ENCODE measurements around the gene NEGR1. TPM values are rescaled to one million over a fixed set of nuclear protein-coding genes. Genes with fewer than 3 reads are reported as not detected.

NEGR1 gene
- total RNA-seq, 1 donor from 2014 or later = 0.58 TPM

DNA sequence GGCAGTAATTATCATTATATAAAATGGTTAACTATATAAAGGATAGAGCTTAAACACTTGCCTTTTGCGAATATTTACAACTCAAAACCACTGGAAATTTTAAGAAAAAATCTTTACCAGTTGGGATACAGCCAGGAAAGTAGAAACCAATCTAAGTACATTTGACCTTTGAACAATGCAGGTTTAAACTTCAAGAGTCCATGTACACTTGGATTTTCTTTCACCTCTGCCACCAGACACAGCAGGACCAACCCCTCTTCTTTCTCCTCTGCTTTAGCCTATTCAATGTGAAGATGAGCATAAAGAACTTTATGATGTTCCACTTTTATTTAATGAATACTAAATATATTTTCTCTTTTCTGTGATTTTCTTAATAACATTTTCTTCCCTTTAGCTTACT is 361.1 kb downstream of the NEGR1 start:
- no peaks in the 10 kb centered on the region for H3K36me3 Mint-ChIP-seq (ENCODE audit: low read depth)
- TF ChIP-seq, protein P1, sequence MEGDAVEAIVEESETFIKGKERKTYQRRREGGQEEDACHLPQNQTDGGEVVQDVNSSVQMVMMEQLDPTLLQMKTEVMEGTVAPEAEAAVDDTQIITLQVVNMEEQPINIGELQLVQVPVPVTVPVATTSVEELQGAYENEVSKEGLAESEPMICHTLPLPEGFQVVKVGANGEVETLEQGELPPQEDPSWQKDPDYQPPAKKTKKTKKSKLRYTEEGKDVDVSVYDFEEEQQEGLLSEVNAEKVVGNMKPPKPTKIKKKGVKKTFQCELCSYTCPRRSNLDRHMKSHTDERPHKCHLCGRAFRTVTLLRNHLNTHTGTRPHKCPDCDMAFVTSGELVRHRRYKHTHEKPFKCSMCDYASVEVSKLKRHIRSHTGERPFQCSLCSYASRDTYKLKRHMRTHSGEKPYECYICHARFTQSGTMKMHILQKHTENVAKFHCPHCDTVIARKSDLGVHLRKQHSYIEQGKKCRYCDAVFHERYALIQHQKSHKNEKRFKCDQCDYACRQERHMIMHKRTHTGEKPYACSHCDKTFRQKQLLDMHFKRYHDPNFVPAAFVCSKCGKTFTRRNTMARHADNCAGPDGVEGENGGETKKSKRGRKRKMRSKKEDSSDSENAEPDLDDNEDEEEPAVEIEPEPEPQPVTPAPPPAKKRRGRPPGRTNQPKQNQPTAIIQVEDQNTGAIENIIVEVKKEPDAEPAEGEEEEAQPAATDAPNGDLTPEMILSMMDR (conservative IDR thresholded peaks at IDR 0.05) = no peak
- DNase-seq (ENCODE audit: low read depth, low spot score) = no peak
- peaks cover 2% of the 10 kb centered on the region for H3K9me3 Mint-ChIP-seq
- no peaks in the 10 kb centered on the region for H3K4me1 Mint-ChIP-seq
- H3K27me3 Mint-ChIP-seq (ENCODE audit: low read depth) = no peaks in the 10 kb centered on the region
- no peak overlapping the region for H3K4me3 Mint-ChIP-seq
- no peak overlapping the region for H3K27ac Mint-ChIP-seq (ENCODE audit: unreplicated experiment)

DNA sequence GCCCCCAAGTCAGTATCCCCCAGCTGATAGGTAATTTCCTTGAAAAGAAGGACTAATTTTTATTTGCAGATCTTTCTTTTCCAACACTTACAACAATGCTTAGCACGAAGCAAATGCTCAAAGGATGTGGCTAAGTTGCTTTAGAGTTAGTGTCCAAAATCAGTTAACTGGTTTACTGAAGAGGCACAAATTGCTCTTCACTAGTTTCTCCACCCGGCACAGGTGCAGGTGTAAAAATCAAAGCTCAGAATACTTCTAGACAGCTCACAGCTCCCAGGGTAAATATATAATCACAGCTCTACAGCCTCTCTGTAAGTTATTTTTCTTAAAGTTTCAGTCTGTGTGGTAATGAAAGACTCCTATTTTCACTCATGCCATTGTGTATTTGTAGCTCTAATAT is 361.8 kb downstream of the NEGR1 start:
- H3K9me3 Mint-ChIP-seq = peaks cover 2% of the 10 kb centered on the region
- H3K36me3 Mint-ChIP-seq (ENCODE audit: low read depth) = no peaks in the 10 kb centered on the region
- no peaks in the 10 kb centered on the region for H3K4me1 Mint-ChIP-seq
- no peak for DNase-seq (ENCODE audit: low read depth, low spot score)
- H3K27ac Mint-ChIP-seq (ENCODE audit: unreplicated experiment) = no peak overlapping the region
- H3K27me3 Mint-ChIP-seq (ENCODE audit: low read depth) = no peaks in the 10 kb centered on the region
- no peak overlapping the region for H3K4me3 Mint-ChIP-seq
- TF ChIP-seq, protein P1 (conservative IDR thresholded peaks at IDR 0.05) = no peak

DNA sequence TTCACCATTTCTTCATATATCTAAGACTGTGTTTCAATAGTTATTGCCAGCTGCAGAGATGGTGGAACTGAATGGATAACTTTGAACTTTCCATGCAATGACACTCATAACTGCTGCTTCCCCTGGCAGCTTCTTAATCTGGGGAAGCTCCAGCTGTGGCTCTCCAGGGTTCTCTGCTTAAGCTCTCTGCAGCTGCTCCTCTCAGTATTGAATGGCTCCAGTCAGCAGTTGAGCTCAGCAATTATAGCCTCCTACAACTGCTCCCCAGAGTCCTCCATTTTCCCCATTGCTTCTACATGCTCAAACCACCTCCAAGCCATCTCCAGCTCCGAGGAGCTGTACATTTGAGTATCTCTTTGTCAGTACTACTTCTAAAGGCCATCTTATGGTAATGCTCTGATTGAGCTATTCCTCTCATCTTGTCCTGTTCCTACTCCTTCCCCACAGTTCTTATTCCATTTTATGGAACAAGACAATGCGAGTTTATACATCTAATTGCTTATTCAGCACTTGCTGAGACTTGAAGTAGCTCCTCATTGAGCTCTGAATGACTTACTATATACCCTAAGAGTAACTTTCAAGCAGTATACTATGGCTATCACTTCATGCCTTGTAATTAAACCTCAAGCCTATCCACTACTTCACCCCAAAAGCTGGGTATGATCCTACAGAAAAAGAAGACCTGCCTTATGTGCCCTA is 362.4 kb downstream of the NEGR1 start:
- TF ChIP-seq, protein P1 (conservative IDR thresholded peaks at IDR 0.05) = no peak
- Mint-ChIP-seq H3K4me1 (no peaks in the 10 kb centered on the region), H3K27ac (ENCODE audit: unreplicated experiment) (no peak overlapping the region), H3K36me3 (ENCODE audit: low read depth) (no peaks in the 10 kb centered on the region), H3K9me3 (peaks cover 2% of the 10 kb centered on the region), H3K4me3 (no peak overlapping the region), H3K27me3 (ENCODE audit: low read depth) (no peaks in the 10 kb centered on the region)
- DNase-seq (ENCODE audit: low read depth, low spot score) = no peak

DNA sequence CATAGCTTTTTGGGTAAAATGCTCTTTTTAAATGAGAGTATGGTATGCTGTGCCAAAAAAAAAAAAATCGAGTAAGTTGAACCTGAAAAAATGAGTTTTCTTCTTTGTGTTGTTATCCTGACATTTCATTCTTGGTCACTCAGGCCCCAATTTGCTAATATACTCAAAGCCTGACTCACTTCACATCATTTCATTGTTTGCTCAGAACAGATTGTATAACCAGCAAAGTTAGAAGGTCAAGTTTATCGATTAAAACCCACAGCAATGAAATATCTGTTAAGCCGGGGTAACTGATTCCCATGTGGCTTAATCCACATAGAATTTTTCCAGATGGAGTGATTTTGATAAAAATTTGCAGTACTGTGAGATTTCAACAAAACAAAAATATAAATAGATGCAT is 363.7 kb downstream of the NEGR1 start:
- H3K4me3 Mint-ChIP-seq = no peak overlapping the region
- TF ChIP-seq, protein P1 (conservative IDR thresholded peaks at IDR 0.05) = no peak
- peaks cover 2% of the 10 kb centered on the region for H3K9me3 Mint-ChIP-seq
- H3K27me3 Mint-ChIP-seq (ENCODE audit: low read depth) = no peaks in the 10 kb centered on the region
- no peaks in the 10 kb centered on the region for H3K36me3 Mint-ChIP-seq (ENCODE audit: low read depth)
- DNase-seq (ENCODE audit: low read depth, low spot score) = no peak
- H3K27ac Mint-ChIP-seq (ENCODE audit: unreplicated experiment) = no peak overlapping the region
- H3K4me1 Mint-ChIP-seq = no peaks in the 10 kb centered on the region

DNA sequence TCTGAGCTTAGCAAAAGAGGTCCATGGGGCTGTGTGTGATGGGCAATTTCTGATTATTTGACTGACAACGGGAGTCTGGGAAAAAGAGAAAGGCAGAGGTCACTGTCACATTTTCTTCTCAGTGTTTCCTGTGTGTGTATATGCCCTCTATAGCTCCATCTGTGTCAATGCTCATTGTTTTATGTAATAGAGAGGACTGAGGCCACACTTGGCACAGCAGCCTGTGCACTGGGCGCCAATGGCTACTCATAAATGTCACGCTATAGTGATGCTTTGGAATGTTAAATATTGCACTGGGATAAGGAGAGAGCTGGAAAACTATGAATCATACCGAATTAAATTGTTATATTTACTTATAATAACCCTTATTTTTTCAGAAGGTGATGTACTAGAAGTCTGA is 365.4 kb downstream of the NEGR1 start:
- no peaks in the 10 kb centered on the region for H3K27me3 Mint-ChIP-seq (ENCODE audit: low read depth)
- no peak overlapping the region for H3K27ac Mint-ChIP-seq (ENCODE audit: unreplicated experiment)
- H3K4me3 Mint-ChIP-seq = no peak overlapping the region
- DNase-seq (ENCODE audit: low read depth, low spot score) = no peak
- no peaks in the 10 kb centered on the region for H3K4me1 Mint-ChIP-seq
- no peaks in the 10 kb centered on the region for H3K36me3 Mint-ChIP-seq (ENCODE audit: low read depth)
- H3K9me3 Mint-ChIP-seq = peaks cover 2% of the 10 kb centered on the region
- TF ChIP-seq, protein P1 (conservative IDR thresholded peaks at IDR 0.05) = no peak
